Upper lobe of left lung (tissue), 6 donors: Measurements from ENCODE around the gene MYO3A. TPM values are rescaled to one million over a fixed set of nuclear protein-coding genes. Genes with fewer than 3 reads are reported as not detected.

ENCODE experiments used
- ATAC-seq, 2 donors: fragments of 200-7000 bp; cut with Tn5 transposase; one replicate each; pipeline ENCODE4 v1.9.1; 2022; ENCODE audit warnings: mild to moderate bottlenecking in 2 of 2, moderate library complexity in 2 of 2; ENCODE audit not compliant: low FRiP score in 2 of 2
- DNase-seq, 2 donors: peaks; one replicate each; pipeline ENCODE4 v3.0.0-alpha.2; 2019 to 2020
- H3K27ac ChIP-seq, 4 donors: fragments of 200-600 bp; sonication (generic); one replicate each; pipeline ENCODE4 v1.5.1; 2016 to 2019
- H3K27me3 ChIP-seq, 4 donors: fragments of 200-600 bp; sonication (generic); one replicate each; pipeline ENCODE4 v1.5.1; 2017 to 2019
- H3K36me3 ChIP-seq, 4 donors: fragments of 200-600 bp; sonication (generic); one replicate each; pipeline ENCODE4 v1.5.1; 2016 to 2019
- H3K4me1 ChIP-seq, 4 donors: fragments of 200-600 bp; sonication (generic); one replicate each; pipeline ENCODE4 v1.5.1; 2018 to 2019
- H3K4me3 ChIP-seq, 4 donors: fragments of 200-600 bp; sonication (generic); one replicate each; pipeline ENCODE4 v1.5.1; 2017 to 2019; ENCODE audit warnings: mild to moderate bottlenecking in 2 of 4, moderate library complexity in 1 of 4
- H3K9me3 ChIP-seq, 4 donors: fragments of 200-600 bp; sonication (generic); one replicate each; pipeline ENCODE4 v1.5.1; 2018 to 2019
- EP300 ChIP-seq, 4 donors: sonication (generic); formaldehyde crosslinking; IDR thresholded peaks; one replicate each; pipeline ENCODE4 v1.5.1; 2017; ENCODE audit warnings: antibody characterized with exemption in 4 of 4, control low read depth in 2 of 4
- POLR2A ChIP-seq, 4 donors: fragments of 450-650 bp; IDR thresholded peaks; one replicate each; pipeline ENCODE4 v1.5.1; 2016 to 2017; ENCODE audit warnings: antibody characterized with exemption in 4 of 4, mild to moderate bottlenecking in 2 of 4
- POLR2AphosphoS5 ChIP-seq, 2 donors: sonication (generic); formaldehyde crosslinking; IDR thresholded peaks; one replicate each; pipeline ENCODE4 v1.5.1; 2017; ENCODE audit warnings: antibody characterized with exemption in 2 of 2
- WGBS, 2 donors: methylation state at CpG; one replicate each; pipeline ENCODE4 v1.1.5; 2017 to 2018; 5-methylcytosine and 5-hydroxymethylcytosine counted together
- total RNA-seq, 6 donors: library from RNA; depleted of rRNA in 4 of 6; stranded (reverse); fragments of >200 nt in 4 of 6; gene quantifications; one replicate each; pipeline versions ENCODE4 v1.1.0 to v1.2.1, GENCODE V29; 2016 to 2021
- TF ChIP-seq, protein P1 (sequence below), 6 experiments: fragments of 450-650 bp in 4 of 6; fragments of 200-600 bp in 2 of 6; sonication (generic) in 2 of 6; IDR thresholded peaks; one replicate each; pipeline ENCODE4 v1.5.1; 2016 to 2019; ENCODE audit warnings: antibody characterized with exemption in 6 of 6
- donor health status: DM: no; HTN: no; CAD: no; lungs with moderate emphysema.
- donor health status: DM: no; HTN: yes; CAD: no; lungs with severe emphysema.

Gene MYO3A
- total RNA-seq, 6 donors from 2014 or later, result 0.15 to 0.49 (median 0.47) TPM; not detected in 3

DNA sequence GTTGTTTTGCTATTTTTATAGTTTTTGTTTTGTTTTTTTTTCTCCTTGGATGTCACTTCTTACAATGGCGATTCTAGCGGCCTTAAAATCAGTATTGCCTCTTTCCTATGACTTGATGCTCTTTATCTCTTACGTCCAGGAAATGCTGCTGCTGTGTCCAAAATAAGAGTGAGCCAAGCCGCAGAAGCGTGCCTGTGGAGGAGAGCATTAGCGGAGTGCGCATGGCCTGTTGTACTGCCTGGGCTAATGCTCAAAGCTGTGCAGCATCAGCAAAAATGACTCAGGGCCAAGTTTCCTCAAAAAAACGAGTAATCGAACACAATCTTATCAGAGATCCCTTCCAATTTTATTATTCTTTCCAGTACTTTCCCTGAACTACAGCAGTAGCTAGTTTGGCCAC, 264.1 kb downstream of the MYO3A start:
- 91 to 95% methylated on average over 9 of the region's 9 CpGs for WGBS, 2 donors

DNA sequence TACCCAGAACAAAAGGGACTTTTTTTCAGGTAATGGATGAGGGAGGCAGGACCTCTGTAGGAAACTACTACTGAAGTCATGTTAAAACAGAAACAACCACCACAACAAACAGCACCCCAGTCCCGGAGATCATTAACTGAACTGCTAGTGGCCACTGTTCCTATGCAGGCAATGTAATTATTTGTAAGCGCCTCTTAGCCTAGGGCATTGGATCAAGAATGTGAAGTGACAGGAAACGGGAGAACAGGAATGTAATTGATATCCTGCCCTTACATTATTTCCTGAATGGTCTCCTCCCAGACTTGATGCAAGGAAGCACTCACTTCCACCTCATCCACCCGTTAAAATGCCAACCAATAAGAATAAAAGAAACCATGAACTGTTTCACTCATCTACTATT, 265.8 kb downstream of the MYO3A start:
- no peaks in the 10 kb centered on the region for H3K27me3 ChIP-seq
- TF ChIP-seq POLR2AphosphoS5 (IDR thresholded peaks at IDR 0.05), result no peak
- TF ChIP-seq, protein P1, sequence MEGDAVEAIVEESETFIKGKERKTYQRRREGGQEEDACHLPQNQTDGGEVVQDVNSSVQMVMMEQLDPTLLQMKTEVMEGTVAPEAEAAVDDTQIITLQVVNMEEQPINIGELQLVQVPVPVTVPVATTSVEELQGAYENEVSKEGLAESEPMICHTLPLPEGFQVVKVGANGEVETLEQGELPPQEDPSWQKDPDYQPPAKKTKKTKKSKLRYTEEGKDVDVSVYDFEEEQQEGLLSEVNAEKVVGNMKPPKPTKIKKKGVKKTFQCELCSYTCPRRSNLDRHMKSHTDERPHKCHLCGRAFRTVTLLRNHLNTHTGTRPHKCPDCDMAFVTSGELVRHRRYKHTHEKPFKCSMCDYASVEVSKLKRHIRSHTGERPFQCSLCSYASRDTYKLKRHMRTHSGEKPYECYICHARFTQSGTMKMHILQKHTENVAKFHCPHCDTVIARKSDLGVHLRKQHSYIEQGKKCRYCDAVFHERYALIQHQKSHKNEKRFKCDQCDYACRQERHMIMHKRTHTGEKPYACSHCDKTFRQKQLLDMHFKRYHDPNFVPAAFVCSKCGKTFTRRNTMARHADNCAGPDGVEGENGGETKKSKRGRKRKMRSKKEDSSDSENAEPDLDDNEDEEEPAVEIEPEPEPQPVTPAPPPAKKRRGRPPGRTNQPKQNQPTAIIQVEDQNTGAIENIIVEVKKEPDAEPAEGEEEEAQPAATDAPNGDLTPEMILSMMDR (IDR thresholded peaks at IDR 0.05), result no peak
- no peak for TF ChIP-seq POLR2A (IDR thresholded peaks at IDR 0.05)
- no peak for TF ChIP-seq EP300 (IDR thresholded peaks at IDR 0.05)
- WGBS, 2 donors, result 27 to 39% methylated on average over 4 of the region's 4 CpGs
- DNase-seq (no peak), ATAC-seq (no peak)
- no peak overlapping the region for H3K27ac ChIP-seq
- no peaks in the 10 kb centered on the region for H3K36me3 ChIP-seq
- H3K4me3 ChIP-seq, result no peak overlapping the region
- no peaks in the 10 kb centered on the region for H3K4me1 ChIP-seq
- no peaks in the 10 kb centered on the region for H3K9me3 ChIP-seq

More for the DNA sequence above, 264.1 kb downstream of the MYO3A start:
- H3K4me3 ChIP-seq, result no peak overlapping the region
- TF ChIP-seq POLR2A (IDR thresholded peaks at IDR 0.05) (no peak), EP300 (IDR thresholded peaks at IDR 0.05) (no peak), POLR2AphosphoS5 (IDR thresholded peaks at IDR 0.05) (no peak)
- TF ChIP-seq, protein P1 (IDR thresholded peaks at IDR 0.05), result no peak
- no peak for ATAC-seq
- no peaks in the 10 kb centered on the region for H3K4me1 ChIP-seq
- H3K27me3 ChIP-seq, result no peaks in the 10 kb centered on the region
- no peaks in the 10 kb centered on the region for H3K36me3 ChIP-seq
- H3K9me3 ChIP-seq, result no peaks in the 10 kb centered on the region
- no peak for DNase-seq
- no peak overlapping the region for H3K27ac ChIP-seq

DNA sequence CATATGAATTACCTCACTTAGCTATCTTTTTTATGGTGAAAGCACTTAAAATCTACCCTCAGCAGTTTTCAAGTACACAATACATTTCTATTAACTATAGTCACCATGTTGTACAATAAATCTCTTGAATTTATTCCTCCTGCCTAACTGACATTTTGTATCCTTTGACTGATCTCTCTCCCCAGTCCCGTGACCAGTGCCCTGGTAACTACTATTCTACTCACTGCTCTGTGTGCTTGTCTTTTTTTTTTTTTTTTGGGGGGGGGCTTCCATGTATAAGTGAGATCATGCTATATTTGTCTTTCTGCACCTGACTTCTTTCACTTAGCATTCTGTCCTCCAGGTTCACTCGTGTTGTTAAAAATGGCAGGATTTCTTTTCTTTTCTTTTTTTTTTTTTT, 271.2 kb downstream of the MYO3A start:
- ATAC-seq (no peak), DNase-seq (no peak)
- Histone ChIP-seq H3K9me3 (peaks cover 0 to 3% (median 0%) of the 10 kb centered on the region in 4 donors), H3K27ac (no peak overlapping the region), H3K36me3 (no peaks in the 10 kb centered on the region), H3K4me3 (no peak overlapping the region), H3K27me3 (no peaks in the 10 kb centered on the region), H3K4me1 (no peaks in the 10 kb centered on the region)
- TF ChIP-seq EP300 (IDR thresholded peaks at IDR 0.05) (no peak), POLR2A (IDR thresholded peaks at IDR 0.05) (no peak), POLR2AphosphoS5 (IDR thresholded peaks at IDR 0.05) (no peak)
- TF ChIP-seq, protein P1 (IDR thresholded peaks at IDR 0.05), result no peak
- 52 to 73% methylated on average over 2 of the region's 2 CpGs for WGBS, 2 donors

DNA sequence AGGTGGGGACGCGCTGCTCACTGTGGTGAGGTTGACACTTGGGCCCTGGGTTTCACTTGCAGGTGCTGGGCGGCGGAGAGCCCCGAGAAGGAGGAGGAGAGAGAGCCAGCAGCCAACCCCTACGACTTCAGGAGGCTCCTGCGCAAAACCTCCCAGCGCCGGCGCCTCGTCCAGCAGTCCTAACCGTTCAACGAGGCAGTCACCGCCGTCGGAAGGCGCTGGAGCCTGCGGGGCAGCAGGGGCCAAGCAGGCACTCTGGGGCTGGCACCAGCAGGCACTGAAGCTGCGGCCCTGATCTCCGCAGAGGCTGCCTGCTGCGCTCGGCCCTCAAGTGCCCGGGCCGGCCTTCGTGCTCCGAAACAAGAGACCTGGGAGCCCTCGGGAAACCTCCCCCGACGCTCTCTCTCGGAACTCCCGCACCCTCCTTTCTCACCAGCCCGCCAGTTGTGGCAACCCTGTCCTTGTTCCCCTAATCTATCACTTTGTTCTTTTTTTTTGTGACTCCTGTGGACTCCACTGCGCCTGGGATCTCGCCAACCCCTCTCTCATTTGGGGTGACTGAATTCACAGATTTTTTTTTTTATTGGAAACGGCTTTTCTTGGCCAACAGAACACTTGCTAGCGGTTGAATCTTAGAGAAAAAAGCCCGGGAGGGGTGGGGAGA, 277.9 kb downstream of the MYO3A start:
- no peak overlapping the region for H3K4me3 ChIP-seq
- TF ChIP-seq, protein P1 (IDR thresholded peaks at IDR 0.05), result no peak
- no peak for TF ChIP-seq POLR2A (IDR thresholded peaks at IDR 0.05)
- TF ChIP-seq EP300 (IDR thresholded peaks at IDR 0.05), result no peak
- TF ChIP-seq POLR2AphosphoS5 (IDR thresholded peaks at IDR 0.05), result no peak
- peaks cover 0 to 26% (median 14%) of the 10 kb centered on the region in 4 donors for H3K4me1 ChIP-seq
- H3K9me3 ChIP-seq, result no peaks in the 10 kb centered on the region
- H3K36me3 ChIP-seq, result no peaks in the 10 kb centered on the region
- WGBS, 2 donors, result 11 to 13% methylated on average over 14 to 22 of the region's 37 CpGs
- no peak overlapping the region for H3K27ac ChIP-seq
- peaks cover 0 to 43% (median 25%) of the 10 kb centered on the region in 4 donors for H3K27me3 ChIP-seq
- ATAC-seq, result no peak
- peak in 1 of 2 donors; percentile 78 for DNase-seq

DNA sequence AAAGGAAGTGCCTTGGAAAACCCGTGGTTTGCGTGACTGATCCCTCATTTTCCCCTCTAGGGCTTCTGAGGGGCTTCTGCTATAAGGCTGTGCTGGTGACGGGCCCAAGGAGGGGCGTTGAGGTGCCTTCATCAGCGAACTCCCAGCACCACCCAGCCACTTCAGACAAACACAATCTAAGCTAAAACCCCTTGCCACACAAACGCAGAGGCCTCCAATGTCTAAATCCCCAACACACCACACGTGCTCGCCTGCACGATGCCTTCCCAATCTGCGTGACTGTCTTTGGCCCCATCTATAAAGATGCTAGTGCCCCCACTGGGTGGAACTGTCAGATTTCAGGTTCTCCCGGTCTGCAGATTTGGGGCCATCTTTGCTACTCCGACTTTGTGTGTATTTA, 278.5 kb downstream of the MYO3A start:
- Histone ChIP-seq H3K9me3 (no peaks in the 10 kb centered on the region), H3K27ac (no peak overlapping the region), H3K4me3 (no peak overlapping the region), H3K4me1 (peaks cover under 1 to 32% (median 16%) of the 10 kb centered on the region in 4 donors), H3K27me3 (peaks cover 0 to 46% (median 28%) of the 10 kb centered on the region in 4 donors), H3K36me3 (no peaks in the 10 kb centered on the region)
- DNase-seq, result no peak
- no peak for ATAC-seq
- 8 to 9% methylated on average over 9 to 12 of the region's 12 CpGs for WGBS, 2 donors
- TF ChIP-seq, protein P1 (IDR thresholded peaks at IDR 0.05), result no peak
- TF ChIP-seq POLR2A (IDR thresholded peaks at IDR 0.05) (no peak), POLR2AphosphoS5 (IDR thresholded peaks at IDR 0.05) (no peak), EP300 (IDR thresholded peaks at IDR 0.05) (no peak)
